ENCODE data around the gene NMNAT3.

NMNAT3 gene

GRCh38 chr3:139676632-139677387 lies 962 bp downstream of the NMNAT3 start:
- no peak overlapping the region for H3K4me3 ChIP-seq (ENCODE audit: low read depth, low read length)
- no peak for TF ChIP-seq CTCF (IDR thresholded peaks at IDR 0.05; ENCODE audit: insufficient read depth, low read depth, low read length, missing control alignments)
- DNase-seq (ENCODE audit: low read depth) = no peak

GRCh38 chr3:139676108-139676507 lies 1.7 kb downstream of the NMNAT3 start:
- TF ChIP-seq CTCF (IDR thresholded peaks at IDR 0.05; ENCODE audit: insufficient read depth, low read depth, low read length, missing control alignments) = no peak
- H3K4me3 ChIP-seq (ENCODE audit: low read depth, low read length) = no peak overlapping the region
- DNase-seq (ENCODE audit: low read depth) = no peak

- TF ChIP-seq CTCF (IDR thresholded peaks at IDR 0.05; ENCODE audit: insufficient read depth, low read depth, low read length, missing control alignments) = no peak
Observed at GRCh38 chr3:139675327-139675726, 2.4 kb downstream of the NMNAT3 start.

GRCh38 chr3:139674571-139675260 lies 3.1 kb downstream of the NMNAT3 start:
- TF ChIP-seq CTCF (IDR thresholded peaks at IDR 0.05; ENCODE audit: insufficient read depth, low read depth, low read length, missing control alignments) = no peak
- no peak for DNase-seq (ENCODE audit: low read depth)
- H3K4me3 ChIP-seq (ENCODE audit: low read depth, low read length) = no peak overlapping the region

More at GRCh38 chr3:139675327-139675726, 2.4 kb downstream of the NMNAT3 start:
- H3K4me3 ChIP-seq (ENCODE audit: low read depth, low read length) = no peak overlapping the region
- no peak for DNase-seq (ENCODE audit: low read depth)

GRCh38 chr3:139672884-139673283 lies 4.9 kb downstream of the NMNAT3 start:
- H3K4me3 ChIP-seq (ENCODE audit: low read depth, low read length) = no peak overlapping the region
- TF ChIP-seq CTCF (IDR thresholded peaks at IDR 0.05; ENCODE audit: insufficient read depth, low read depth, low read length, missing control alignments) = no peak
- no peak for DNase-seq (ENCODE audit: low read depth)

GRCh38 chr3:139671863-139672646 lies 5.7 kb downstream of the NMNAT3 start:
- no peak for TF ChIP-seq CTCF (IDR thresholded peaks at IDR 0.05; ENCODE audit: insufficient read depth, low read depth, low read length, missing control alignments)
- H3K4me3 ChIP-seq (ENCODE audit: low read depth, low read length) = no peak overlapping the region
- no peak for DNase-seq (ENCODE audit: low read depth)
